Measurements from ENCODE around the gene TTC12.

The TTC12 gene, protein sequence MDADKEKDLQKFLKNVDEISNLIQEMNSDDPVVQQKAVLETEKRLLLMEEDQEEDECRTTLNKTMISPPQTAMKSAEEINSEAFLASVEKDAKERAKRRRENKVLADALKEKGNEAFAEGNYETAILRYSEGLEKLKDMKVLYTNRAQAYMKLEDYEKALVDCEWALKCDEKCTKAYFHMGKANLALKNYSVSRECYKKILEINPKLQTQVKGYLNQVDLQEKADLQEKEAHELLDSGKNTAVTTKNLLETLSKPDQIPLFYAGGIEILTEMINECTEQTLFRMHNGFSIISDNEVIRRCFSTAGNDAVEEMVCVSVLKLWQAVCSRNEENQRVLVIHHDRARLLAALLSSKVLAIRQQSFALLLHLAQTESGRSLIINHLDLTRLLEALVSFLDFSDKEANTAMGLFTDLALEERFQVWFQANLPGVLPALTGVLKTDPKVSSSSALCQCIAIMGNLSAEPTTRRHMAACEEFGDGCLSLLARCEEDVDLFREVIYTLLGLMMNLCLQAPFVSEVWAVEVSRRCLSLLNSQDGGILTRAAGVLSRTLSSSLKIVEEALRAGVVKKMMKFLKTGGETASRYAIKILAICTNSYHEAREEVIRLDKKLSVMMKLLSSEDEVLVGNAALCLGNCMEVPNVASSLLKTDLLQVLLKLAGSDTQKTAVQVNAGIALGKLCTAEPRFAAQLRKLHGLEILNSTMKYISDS

DNA sequence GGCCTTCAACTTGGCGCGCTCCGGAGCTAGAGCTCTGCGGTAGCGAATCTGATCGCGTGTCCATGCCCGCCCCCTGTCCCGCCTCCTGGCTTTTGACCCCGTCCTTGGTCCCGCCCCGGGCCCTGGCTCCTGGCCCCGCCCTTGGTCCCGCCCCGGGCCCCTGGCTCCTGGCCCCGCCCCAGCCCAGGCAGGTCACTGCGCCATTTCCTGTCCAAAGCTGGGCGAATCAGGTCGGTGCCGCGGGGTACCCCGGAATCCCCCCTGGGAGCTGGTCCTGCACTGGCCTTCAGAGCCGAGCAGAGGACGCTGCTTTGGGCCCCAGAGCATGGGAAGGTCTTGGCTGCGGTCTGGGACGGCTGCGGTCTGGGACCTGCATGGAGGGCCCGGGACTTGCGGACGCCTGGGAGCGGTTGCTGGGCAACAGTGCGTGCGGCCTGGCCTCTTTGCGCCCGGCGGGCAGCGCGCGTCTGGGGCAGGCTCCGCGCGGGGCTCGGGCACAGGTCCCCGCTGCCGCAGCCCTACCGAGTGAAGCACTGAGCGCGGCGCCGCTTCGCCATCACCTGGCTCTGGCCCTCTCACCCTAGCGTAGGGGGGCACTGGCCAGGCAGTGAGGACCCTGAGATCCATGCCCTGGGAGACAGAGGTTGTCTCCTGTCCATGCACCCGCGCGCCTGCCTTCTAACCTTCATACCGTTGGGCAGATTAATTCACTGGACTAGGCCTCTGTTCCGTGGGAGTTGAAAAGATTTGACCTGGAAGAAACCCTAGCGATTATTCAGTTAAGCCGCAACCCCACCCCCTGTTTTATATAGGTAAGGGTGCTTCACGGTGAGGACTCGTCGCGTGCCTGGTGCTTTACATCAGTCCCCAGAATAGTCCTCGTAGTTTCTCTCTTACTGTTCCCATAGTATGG lies at the start of gene TTC12:
Gene TTC12, plus strand, starts transcription at position 195 of the 913 bp plus-strand sequence. CDS start 1,675 bp downstream, outside the sequence.
- DNase-seq: peak; percentile 88

GRCh38 chr11:113265362-113265761 lies 49.0 kb upstream of the TTC12 start:
- DNase-seq: no peak

- DNase-seq: no peak
Measured at GRCh38 chr11:113267493-113267892, 46.9 kb upstream of the TTC12 start.

DNA sequence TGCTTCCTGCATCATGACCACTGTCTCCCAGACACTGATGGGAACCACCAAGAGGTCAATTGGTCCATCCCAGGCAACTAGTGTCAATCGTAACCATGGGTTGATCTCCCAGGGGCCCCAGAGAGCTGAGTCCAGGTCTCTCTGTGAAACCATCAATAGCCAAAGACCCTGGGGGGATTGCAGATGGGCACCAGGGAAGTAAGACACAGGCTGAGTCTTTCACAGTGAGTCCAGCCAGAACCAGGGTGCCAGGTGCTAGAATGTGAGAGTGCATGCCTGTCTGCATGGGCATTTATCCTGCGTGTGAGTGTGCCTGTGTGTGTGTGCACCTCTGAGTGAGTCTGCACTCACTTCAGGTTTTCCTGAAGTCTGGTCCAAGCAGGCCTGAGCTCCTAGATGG lies 45.3 kb upstream of the TTC12 start:
- DNase-seq: no peak

DNA sequence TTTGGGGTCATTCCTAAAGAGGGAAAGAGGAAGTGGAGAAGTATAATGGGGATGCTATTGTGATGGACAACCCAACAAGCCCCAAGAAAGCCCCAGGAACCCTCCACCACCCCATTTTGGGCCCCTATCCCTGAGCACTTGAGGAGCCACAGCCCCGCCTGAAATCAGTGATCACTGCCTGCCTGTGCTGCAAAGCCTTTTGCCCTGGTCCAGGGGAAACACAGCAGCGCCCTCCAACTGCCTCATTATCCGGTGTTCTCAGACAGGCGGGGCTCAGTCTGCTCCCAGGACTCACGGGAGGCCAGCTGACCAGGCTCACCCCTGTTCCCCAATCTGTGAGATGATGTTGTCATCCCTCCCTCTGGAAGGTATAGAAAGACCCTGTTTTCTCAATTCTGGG lies 44.7 kb upstream of the TTC12 start:
- no peak for DNase-seq

GRCh38 chr11:113270080-113270479 lies 44.3 kb upstream of the TTC12 start:
- no peak for DNase-seq

- DNase-seq: no peak
Measured at GRCh38 chr11:113271551-113272245, 42.7 kb upstream of the TTC12 start.

DNA sequence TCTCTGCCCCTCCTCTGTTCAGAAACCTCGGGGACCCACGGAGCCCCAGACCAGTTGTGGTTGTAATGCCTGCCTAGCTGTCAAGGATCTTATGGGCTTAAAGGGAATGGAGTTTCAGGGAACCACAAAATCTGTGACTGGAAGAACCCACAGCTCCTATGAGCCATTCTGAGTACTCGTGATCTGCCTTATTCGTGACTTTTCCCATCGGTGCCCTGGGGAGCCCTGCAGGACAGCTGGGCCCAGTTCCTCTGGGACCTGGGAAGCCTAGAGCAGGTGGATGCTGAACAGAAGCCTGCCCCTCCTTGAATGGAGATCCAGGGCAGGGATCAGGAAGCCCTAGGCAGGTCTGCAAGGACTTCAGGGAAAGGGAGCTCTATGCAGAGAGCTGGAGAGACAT lies 42.1 kb upstream of the TTC12 start:
- DNase-seq: no peak

- DNase-seq: no peak
Measured at GRCh38 chr11:113272927-113273615, 41.3 kb upstream of the TTC12 start.

GRCh38 chr11:113273720-113274119 lies 40.7 kb upstream of the TTC12 start:
- DNase-seq: no peak

GRCh38 chr11:113274713-113275582 lies 39.4 kb upstream of the TTC12 start:
- no peak for DNase-seq

GRCh38 chr11:113275602-113276001 lies 38.8 kb upstream of the TTC12 start:
- DNase-seq: no peak

DNA sequence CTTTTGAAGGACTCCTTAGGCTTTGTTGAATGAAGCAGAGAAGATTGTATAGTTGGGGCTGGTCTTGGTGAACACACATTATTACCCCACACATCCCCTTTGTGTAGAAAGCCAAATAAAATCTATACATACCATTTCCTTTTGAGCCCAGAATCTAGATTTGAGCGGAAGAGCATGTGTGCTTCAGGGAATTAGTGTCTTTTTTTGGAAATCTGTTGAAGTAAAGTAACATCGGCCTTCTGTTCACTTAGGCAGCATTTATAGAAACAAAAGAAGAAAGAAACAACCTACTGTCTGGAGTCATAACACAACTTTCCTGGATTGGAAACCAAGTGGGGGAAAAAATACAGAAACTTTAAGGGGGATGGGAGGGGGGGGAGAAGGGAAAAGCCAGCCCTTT lies 37.9 kb upstream of the TTC12 start:
- DNase-seq: no peak

- DNase-seq: no peak
Measured at GRCh38 chr11:113277907-113278306, 36.5 kb upstream of the TTC12 start.

DNA sequence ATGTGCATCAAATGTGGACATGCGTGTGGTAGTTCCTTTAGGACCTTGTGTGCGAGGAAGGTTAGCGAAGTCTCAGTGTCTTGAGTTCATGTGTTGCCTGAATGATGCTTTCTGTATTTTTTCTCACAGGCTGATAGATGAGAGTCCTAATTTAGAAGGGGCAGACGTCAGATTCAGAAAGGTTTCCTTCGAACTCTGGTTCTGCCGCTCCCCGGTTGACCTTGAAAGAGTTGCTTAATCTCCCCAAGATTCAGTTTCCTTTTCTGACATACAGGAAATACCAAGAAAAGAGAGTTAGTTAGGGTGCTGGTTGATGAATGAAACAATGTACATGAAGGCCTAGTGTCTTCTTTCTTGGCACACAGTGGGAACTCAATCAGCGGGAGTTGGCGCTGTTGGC lies 35.9 kb upstream of the TTC12 start:
- no peak for DNase-seq

- DNase-seq: no peak
Measured at GRCh38 chr11:113278925-113279324, 35.5 kb upstream of the TTC12 start.

DNA sequence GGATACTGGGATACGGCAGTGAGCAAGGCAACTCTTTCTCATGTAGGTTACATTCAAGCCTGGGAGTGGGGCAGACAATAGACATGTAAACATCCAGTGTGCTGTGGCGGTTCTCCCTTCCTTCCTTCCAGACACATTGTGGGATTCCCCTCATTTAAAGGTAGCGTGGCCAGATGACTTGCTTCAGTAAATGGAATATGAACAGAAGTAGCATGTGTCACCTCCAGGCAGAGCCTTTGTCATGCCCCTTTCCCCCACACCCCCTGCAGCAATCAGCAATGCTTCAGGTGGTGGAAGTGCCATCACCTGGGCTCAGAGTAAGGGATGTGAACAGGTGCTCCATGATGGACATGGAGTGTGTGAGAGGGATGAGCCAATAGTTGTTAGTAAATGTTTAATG lies 34.8 kb upstream of the TTC12 start:
- no peak for DNase-seq

DNA sequence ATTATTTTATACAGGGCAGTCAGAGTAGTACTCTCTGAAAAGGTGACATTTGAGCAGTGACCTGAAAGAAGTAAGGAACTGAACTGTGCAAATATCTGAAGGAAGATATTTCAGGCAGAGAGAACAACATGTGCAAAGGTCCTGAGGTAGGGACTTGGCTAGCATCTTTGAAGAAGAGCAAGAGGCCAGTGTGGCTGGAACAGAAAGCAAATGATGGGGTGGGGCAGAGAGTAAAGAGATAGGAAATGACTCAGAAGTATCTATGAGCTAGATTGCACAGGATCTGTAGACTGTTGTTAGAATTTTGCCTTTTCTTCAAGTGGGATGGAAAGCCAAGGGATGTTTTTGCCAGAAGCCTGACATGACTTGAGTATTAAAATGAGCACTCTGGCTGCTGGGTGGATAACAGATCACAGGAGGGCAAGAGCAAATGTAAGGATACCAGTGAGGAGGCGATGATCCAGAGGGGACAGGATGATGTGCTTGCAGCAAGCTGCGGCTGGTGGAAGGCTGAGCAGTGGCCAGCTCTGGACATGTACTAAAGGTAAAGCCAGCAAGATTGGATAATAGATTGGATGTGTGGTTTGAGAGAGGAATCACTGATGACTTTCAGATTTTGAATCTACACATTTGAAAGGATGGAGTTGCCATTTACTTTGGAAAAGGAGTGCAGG lies 33.2 kb upstream of the TTC12 start:
- no peak for DNase-seq

DNA sequence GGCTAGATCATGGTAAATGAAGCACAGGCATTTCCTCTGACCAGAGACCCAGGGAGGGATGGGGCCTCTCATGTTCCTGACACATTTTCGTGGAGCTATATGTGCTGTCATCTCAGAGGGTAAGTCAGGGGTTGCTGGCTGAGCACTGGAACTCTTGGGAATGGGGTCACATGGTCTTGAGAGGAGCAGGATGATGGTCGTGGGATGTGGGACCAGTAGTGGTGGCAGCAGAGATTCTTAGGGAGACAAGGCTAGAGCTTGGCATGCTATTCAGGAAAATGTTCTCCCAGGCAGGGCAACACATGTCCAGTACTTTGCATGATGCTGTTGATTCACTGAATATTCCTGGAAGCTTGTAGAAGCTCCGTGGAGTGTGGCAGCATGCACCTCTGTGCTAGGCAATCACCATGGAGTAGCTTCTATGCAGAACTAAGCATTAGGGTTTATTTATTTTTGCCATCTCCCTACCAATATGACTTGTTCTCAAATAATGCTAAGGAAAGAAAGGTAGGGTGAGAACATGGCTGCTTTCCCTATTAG lies 31.4 kb upstream of the TTC12 start:
- DNase-seq: no peak

GRCh38 chr11:113283881-113284280 lies 30.5 kb upstream of the TTC12 start:
- no peak for DNase-seq

Data from NCI-H510A (cell line).